Measurements from ENCODE around the gene SMARCD1.

SMARCD1 gene

GRCh38 chr12:50056639-50056976, 28.5 kb upstream of the SMARCD1 start:
- in situ Hi-C loops (cut with MboI; ENCODE audit: low sequenced_read_pairs): loop anchor here (5.0 to 25.0 kb wide), 2 partner anchors 84 to 194 kb away; partner anchors contain the start of gene AQP6

GRCh38 chr12:50057000-50057841, 27.9 kb upstream of the SMARCD1 start, which contains the start of gene ASIC1:
Gene ASIC1 (plus strand): TSS chr12:50057596. CDS start chr12:50058767, 1,171 bp downstream.
- in situ Hi-C loops (cut with MboI; ENCODE audit: low sequenced_read_pairs): loop anchor here (5.0 to 25.0 kb wide), 2 partner anchors 85 to 195 kb away; partner anchors contain the start of gene AQP6

- in situ Hi-C loops (cut with MboI; ENCODE audit: low sequenced_read_pairs): loop anchor here (5.0 to 25.0 kb wide), 2 partner anchors 86 to 196 kb away; partner anchors contain the start of gene AQP6
Observed at GRCh38 chr12:50057896-50058670, 27.1 kb upstream of the SMARCD1 start.

GRCh38 chr12:50058743-50059312, 26.3 kb upstream of the SMARCD1 start:
- in situ Hi-C loops (cut with MboI; ENCODE audit: low sequenced_read_pairs): loop anchor here (5.0 to 25.0 kb wide), 2 partner anchors 87 to 197 kb away; partner anchors contain the start of gene AQP6

- in situ Hi-C loops (cut with MboI; ENCODE audit: low sequenced_read_pairs): loop anchor here (5.0 to 25.0 kb wide), 2 partner anchors 87 to 197 kb away; partner anchors contain the start of gene AQP6
Observed at GRCh38 chr12:50059440-50060119, 25.6 kb upstream of the SMARCD1 start.

GRCh38 chr12:50060120-50060468, 25.0 kb upstream of the SMARCD1 start:
- in situ Hi-C loops (cut with MboI; ENCODE audit: low sequenced_read_pairs): loop anchor here (25.0 kb wide), 1 partner anchor 198 kb away; no protein-coding TSS in a partner anchor

- in situ Hi-C loops (cut with MboI; ENCODE audit: low sequenced_read_pairs): loop anchor here (25.0 kb wide), 1 partner anchor 199 kb away; no protein-coding TSS in a partner anchor
Observed at GRCh38 chr12:50061171-50061570, 24.0 kb upstream of the SMARCD1 start.

- in situ Hi-C loops (cut with MboI; ENCODE audit: low sequenced_read_pairs): loop anchor here (25.0 kb wide), 1 partner anchor 200 kb away; no protein-coding TSS in a partner anchor
Observed at GRCh38 chr12:50061946-50062686, 23.0 kb upstream of the SMARCD1 start.

GRCh38 chr12:50062728-50063460, 22.2 kb upstream of the SMARCD1 start:
- in situ Hi-C loops (cut with MboI; ENCODE audit: low sequenced_read_pairs): loop anchor here (25.0 kb wide), 1 partner anchor 201 kb away; no protein-coding TSS in a partner anchor

GRCh38 chr12:50065726-50066310, 19.3 kb upstream of the SMARCD1 start:
- in situ Hi-C loops (cut with MboI; ENCODE audit: low sequenced_read_pairs): loop anchor here (25.0 kb wide), 1 partner anchor 204 kb away; no protein-coding TSS in a partner anchor

- in situ Hi-C loops (cut with MboI; ENCODE audit: low sequenced_read_pairs): loop anchor here (25.0 kb wide), 1 partner anchor 204 kb away; no protein-coding TSS in a partner anchor
Observed at GRCh38 chr12:50066402-50066801, 18.7 kb upstream of the SMARCD1 start.

- in situ Hi-C loops (cut with MboI; ENCODE audit: low sequenced_read_pairs): loop anchor here (25.0 kb wide), 1 partner anchor 207 kb away; no protein-coding TSS in a partner anchor
Observed at GRCh38 chr12:50069069-50069468, 16.1 kb upstream of the SMARCD1 start.

- in situ Hi-C loops (cut with MboI; ENCODE audit: low sequenced_read_pairs): loop anchor here (25.0 kb wide), 1 partner anchor 207 kb away; no protein-coding TSS in a partner anchor
Observed at GRCh38 chr12:50069539-50069938, 15.6 kb upstream of the SMARCD1 start.

- in situ Hi-C loops (cut with MboI; ENCODE audit: low sequenced_read_pairs): loop anchor here (10.0 to 25.0 kb wide), 2 partner anchors 104 to 208 kb away; no protein-coding TSS in a partner anchor
Observed at GRCh38 chr12:50070314-50071060, 14.7 kb upstream of the SMARCD1 start.

GRCh38 chr12:50072198-50072907, 12.8 kb upstream of the SMARCD1 start:
- in situ Hi-C loops (cut with MboI; ENCODE audit: low sequenced_read_pairs): loop anchor here (10.0 to 25.0 kb wide), 2 partner anchors 102 to 210 kb away; no protein-coding TSS in a partner anchor

- in situ Hi-C loops (cut with MboI; ENCODE audit: low sequenced_read_pairs): loop anchor here (10.0 to 25.0 kb wide), 2 partner anchors 102 to 211 kb away; no protein-coding TSS in a partner anchor
Observed at GRCh38 chr12:50073206-50073605, 11.9 kb upstream of the SMARCD1 start.
